Measurements from ENCODE around the gene CCL5.

The CCL5 gene

GRCh38 chr17:35879773-35880654 is at the start of gene CCL5:
TSS of gene CCL5 (minus strand) at chr17:35880360.
- peak; percentile 86 to 88 for DNase-seq

DNA sequence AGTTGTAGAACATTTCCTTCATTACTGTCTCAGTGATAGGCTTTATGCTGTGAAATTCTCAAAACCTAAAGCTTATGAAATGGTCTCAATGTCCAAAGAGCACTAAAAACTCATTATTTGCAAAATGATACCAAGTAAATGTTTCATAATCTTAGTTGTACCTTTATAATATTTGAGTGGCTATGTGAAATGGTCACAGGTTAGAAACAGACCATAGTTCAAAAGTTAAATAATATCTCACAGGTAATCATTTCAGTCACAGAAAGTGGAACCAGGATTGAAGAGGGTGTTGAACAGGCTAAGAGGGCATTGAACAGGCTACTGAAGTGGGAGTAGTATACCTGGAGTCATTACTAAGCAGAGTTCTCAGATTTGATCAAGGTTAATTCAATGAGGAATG is 47.6 kb upstream of the CCL5 start:
- no peak for DNase-seq

GRCh38 chr17:35923609-35924114 is 43.5 kb upstream of the CCL5 start:
- no peak for DNase-seq

DNA sequence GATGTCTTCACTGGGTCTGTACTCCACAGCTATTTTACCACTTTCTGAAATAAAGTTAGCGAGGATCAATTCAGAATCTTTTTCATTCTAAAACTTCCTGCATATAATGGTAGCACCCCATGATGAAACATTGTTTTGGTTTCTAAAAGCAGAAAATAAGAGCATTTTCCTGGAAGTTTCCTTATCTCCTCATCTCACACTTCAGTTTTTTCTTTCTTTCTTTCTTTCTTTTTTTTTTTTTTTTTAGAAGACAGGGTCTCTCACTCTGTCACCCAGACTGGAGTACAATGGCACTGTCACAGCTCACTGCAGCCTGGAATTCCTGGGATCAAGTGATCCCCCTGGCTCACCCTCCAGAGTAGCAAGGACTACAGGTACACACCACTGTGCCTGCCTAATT is 40.1 kb upstream of the CCL5 start:
- no peak for DNase-seq

DNA sequence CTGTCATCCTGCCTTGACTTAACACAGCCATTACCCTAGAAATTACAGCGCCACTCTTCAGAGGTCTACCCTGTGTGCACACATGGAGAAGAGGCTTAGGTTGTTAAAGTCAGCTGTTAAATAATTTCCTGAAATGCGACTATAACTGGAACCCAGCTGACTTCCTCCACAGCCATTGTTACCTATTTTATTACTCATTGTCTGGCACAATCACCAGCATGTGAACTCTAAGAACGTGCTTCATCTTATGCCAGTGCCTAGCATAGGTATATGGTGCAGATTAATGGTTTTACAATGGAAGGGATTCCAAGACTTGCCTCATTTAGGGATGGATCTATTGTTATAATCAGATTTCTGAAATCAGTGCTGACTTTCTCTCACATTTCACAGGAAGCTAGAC is 38.5 kb upstream of the CCL5 start:
- no peak for DNase-seq

DNA sequence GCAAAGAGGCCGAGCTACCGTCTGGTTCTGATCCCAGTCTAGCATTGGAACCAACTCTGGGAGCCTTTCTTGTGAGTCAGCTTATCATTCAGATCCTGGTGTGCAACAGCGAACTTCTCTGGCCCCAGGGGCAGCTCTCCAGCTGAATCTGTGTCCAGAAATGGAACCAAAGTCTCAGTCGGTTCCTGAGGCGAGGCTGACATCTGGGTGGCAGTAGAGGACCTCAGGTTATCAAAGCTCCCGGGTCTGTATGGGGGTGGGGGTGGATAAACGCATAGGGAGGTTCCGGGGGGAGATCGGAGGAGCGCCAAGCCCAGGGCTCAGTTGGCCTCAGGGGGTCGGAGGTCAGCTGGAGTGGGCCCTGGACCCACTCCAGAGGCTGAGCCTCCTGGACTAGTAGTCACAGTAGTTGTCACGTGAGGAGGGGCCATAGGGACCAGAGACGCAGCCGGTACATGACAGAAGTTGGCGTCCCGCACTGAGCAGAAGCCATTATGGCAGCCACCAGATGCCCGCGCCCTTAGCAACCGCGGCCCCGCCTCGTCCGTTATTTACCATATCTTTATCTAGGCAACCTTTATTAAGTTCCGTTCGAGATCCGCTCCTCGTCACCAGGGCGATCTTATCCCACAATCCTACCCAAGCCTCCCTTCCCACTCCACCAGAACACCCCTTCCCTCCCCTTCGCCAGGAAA is 37.5 kb upstream of the CCL5 start:
- DNase-seq: no peak

DNA sequence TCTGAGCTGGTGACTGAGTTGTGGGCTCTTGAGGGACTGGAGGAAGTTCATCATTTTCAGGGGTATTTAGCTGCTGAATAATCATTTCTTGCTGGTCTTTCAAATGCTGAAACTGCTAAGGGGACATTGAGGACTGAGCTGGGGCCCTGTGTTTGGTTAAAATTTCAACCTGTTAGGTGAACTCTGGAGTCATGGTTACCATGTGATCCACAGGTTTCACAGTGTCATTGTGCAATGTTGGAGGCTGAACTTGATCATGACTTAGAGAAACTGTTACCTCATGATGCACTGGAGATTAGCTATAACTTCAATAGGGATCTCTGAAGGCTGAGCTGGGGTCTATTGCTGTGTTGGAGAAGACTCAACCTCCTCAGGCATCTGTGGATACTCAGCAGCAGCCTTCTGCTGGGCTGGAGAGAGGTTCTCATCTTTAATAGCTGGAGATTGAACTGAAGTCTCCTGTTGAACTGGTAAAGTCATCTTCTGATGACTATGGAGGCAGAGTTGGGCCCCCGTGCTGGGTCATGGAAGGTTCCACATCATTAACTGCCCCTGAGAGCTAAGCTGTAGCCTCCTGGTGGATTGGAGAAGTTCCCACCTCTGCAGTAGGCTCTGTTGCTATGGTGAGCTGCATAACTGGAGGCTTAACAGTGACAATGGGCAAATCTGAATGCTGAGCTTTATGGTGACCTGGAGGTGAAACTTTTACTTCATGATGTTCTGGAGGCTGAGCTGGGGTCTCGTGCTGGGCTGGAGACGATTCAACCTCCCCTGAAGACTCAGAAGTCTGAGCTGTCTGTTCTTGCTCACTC is 35.2 kb upstream of the CCL5 start:
- DNase-seq: no peak

GRCh38 chr17:35914354-35914753 is 34.2 kb upstream of the CCL5 start:
- no peak for DNase-seq

DNA sequence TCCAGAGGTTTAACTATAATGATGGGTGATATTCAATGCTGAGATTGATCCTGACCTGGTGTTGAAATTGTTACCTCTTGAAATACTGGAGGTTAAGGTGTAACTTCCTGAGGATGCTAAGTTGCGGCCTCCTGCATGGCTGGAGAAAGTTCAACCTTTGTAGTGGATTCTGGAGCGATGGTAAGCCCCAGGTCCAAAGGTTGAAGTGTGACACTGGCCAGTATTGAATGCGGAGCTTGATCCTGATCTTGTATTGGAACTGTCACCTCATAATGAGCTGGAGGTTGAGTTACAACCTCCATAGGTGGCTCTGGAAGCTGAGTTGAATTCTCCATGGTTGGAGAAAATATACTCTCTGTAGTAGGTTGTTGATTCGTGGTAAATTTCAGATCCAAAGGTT is 33.4 kb upstream of the CCL5 start:
- DNase-seq: no peak

- DNase-seq: no peak
Observed at GRCh38 chr17:35912942-35913341, 32.8 kb upstream of the CCL5 start.

DNA sequence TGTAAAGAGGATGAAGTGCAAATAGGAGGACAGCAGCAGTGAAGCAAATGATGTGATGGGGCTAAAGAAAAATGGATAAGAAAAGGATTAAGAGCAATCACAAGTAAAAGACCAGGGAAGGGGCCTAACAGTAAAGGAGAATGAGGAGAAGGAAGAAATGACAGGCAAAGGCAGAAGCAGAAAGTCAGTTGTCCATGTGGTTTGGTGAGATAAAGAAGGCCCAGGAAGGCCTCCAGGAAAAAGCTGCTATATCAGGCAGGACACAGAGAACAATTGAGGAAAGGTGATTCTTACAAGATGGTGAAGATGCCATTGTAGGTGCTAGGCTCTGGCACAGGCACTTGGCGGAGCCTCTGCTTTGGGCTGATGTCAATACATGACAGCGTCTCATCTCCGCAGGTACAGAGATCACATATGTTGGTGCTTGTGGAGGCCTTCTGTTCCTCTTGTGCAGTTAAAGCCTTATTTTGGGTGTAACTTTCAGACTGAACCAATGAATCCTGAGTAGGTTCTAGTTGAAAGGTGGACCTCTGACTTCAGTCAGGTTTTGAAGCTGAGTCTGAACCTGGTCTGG is 32.3 kb upstream of the CCL5 start:
- no peak for DNase-seq

GRCh38 chr17:35909408-35909807 is 29.2 kb upstream of the CCL5 start:
- no peak for DNase-seq

DNA sequence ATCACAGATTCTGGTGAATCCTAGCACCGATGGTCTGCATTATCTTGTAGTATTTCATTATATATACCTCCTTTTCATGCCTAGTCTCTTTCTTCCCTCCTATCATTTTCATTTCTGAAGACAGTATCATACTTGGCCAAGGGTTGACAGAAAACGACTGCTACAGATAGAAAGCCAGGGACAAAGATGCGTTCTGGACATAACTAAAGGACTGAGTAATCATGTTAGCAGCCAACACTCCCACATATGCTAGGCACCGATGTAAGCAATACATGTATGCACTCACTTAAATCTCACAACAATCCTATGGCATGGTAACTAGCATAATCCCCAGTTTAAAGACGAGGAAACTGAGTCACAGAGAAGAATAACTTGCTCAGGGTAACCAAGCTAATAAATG is 27.5 kb upstream of the CCL5 start:
- DNase-seq: no peak

DNA sequence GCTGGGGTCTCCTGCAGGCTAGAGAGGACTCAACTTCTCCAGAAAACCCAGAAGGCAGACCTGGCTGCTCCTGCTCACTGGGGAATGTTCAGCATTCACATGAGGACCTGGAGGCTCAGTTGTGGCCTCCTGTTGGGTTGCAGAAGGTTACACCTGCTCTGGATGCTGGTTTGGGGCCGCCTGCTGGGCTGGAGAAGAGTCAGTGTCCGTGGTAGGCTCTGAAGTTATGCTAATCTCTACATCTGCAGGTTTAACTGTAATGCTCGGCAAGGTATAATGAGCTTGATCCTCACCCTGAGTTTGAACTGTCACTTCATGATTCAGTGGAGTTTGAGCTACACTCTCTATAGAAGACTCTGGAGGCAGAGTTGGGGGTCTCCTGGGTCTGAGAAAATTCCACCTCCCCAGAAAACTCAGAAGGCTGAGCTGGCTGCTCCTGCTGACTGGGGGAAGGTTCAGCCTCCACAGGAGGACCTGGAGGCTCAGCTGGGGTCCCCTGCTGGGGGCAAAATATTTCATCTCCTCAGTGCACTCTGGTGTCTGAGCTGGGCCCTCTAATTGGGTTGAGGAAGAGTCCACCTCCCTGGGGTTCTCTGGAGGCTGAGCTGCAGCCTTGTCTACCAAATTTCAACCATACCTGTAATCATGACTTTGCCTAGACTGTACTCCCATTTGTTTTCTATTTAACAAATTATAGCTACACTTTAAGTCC is 26.9 kb upstream of the CCL5 start:
- DNase-seq: no peak

DNA sequence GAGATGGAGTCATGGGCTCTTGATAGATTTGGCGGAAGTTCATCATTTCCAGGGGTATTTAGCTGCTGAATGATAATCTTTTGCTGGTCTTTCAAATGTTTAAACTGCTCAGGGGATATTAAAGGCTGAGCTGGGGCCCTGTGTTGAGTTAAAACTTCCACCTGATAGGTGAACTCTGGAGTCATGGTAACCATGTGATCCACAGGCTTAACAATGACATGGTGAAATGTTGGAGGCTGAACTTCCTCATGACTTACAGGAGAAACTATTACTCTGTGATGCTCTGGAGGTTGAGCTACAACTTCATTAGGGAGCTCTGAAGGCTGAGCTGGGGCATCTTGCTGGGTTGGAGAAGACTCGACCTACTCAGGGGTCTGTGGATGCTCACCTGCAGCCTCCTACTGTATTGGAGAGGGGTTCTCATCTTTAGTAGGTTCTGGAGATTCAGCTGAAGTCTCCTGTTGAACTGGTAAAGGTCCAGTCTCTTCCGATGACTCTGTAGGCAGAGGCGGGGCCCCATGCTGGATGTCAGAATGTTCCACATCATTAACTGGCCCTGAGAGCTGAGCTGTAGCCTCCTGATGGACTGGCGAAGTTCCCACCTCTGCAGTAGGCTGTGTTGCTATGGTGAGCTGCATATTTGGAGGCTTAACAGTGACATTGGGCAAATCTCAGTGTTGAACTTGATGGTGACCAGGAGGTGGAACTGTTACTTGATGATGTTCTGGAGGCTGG is 26.2 kb upstream of the CCL5 start:
- DNase-seq: no peak

DNA sequence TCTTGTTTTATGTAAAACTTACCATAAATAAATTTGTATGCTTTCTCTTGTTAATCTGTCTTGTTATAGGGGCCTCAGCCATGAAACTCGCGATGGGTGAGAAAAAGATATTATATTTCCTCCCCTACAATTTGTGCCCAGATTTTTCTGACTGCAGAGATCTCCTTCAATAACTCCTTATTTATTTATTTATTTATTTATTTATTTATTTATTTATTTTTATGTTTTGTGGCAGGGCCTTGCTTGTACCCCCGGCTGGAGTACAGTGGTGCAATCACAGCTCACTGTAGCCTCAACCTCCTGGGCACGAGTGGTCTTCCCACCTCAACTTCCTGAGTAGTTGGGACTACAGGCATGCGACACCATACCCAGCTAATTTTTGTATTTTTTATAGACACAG is 23.3 kb upstream of the CCL5 start:
- DNase-seq: no peak

- DNase-seq: no peak
Observed at GRCh38 chr17:35901631-35902175, 21.5 kb upstream of the CCL5 start.

GRCh38 chr17:35900708-35901480 is 20.7 kb upstream of the CCL5 start:
- peak in 1 of 2 donors; percentile 48 for DNase-seq

- DNase-seq: peak in 1 of 2 donors; percentile 36
Observed at GRCh38 chr17:35900280-35900679, 20.1 kb upstream of the CCL5 start.
